H1 (cell line): ENCODE measurements around the gene TLE2. TPM values are rescaled to one million over a fixed set of nuclear protein-coding genes. Genes with fewer than 3 reads are reported as not detected.

Source experiments
- CTCF ChIA-PET: fragments of 300-600 bp; sonication (Branson Sonifier 250); formaldehyde crosslinking; loops from one replicate; lab custom pipeline; 2021; ENCODE audit not compliant: partially characterized antibody; lab: Charles Lee
- POLR2A ChIA-PET: fragments of 300-600 bp; sonication (Branson Sonifier 250); formaldehyde crosslinking; loops from one replicate; lab custom pipeline; 2021; ENCODE audit warnings: inconsistent platforms; ENCODE audit not compliant: partially characterized antibody; lab: Charles Lee
- DNase-seq, 2 experiments: peaks; one replicate each; pipeline versions ENCODE4 v3.0.0 to v3.0.0-alpha.2; 2010 to 2022; ENCODE audit warnings: low spot score in 2 of 2, low read depth in 1 of 2, mixed read lengths in 1 of 2
- FAIRE-seq: peaks from 2 replicates; lab custom pipeline; 2011; peaks lifted over from hg19 to GRCh38; lab: Jason Lieb, UNC
- H2AFZ ChIP-seq: 2 replicates; pipeline ENCODE4 v1.8.1; 2012; ENCODE audit warnings: low read length, inconsistent platforms
- H2AK5ac ChIP-seq: 2 replicates; pipeline ENCODE4 v1.6.1; 2013; ENCODE audit warnings: low read depth, low read length
- H2BK120ac ChIP-seq: replicated peaks from 2 replicates; pipeline ENCODE3; 2013; ENCODE audit warnings: low read depth, low read length, inconsistent platforms
- H2BK12ac ChIP-seq: 2 replicates; pipeline ENCODE4 v1.6.1; 2013; ENCODE audit warnings: low read depth, low read length
- H2BK15ac ChIP-seq: 2 replicates; pipeline ENCODE4 v1.6.1; 2013; ENCODE audit warnings: low read length
- H2BK20ac ChIP-seq: 2 replicates; pipeline ENCODE4 v1.6.1; 2013; ENCODE audit warnings: low read length
- H2BK5ac ChIP-seq: 2 replicates; pipeline ENCODE4 v1.6.1; 2013; ENCODE audit warnings: low read depth, low read length
- H3K14ac ChIP-seq: 2 replicates; pipeline ENCODE4 v1.6.1; 2013; ENCODE audit warnings: inconsistent platforms; ENCODE audit not compliant: insufficient read length
- H3K18ac ChIP-seq: 2 replicates; pipeline ENCODE4 v1.6.1; 2013; ENCODE audit warnings: low read length; ENCODE audit errors: extremely low read depth
- H3K23ac ChIP-seq: 2 replicates; pipeline ENCODE4 v1.6.1; 2013; ENCODE audit warnings: inconsistent platforms; ENCODE audit not compliant: insufficient read length
- H3K23me2 ChIP-seq: 2 replicates; pipeline ENCODE4 v1.6.1; 2013; ENCODE audit warnings: low read depth, low read length
- H3K27ac ChIP-seq: 2 replicates; pipeline ENCODE4 v1.6.1; 2011; ENCODE audit warnings: low read depth, low read length, inconsistent platforms
- H3K27me3 ChIP-seq, 4 experiments: replicated peaks in 1 of 4; 1 replicate in 1 of 4; 2 replicates in 3 of 4; pipeline versions ENCODE4 v1.6.1 to v1.8.1; 2011 to 2013; ENCODE audit warnings: low read length in 3 of 4, mild to moderate bottlenecking in 3 of 4, inconsistent platforms in 2 of 4, mixed read lengths in 2 of 4, moderate library complexity in 1 of 4; ENCODE audit not compliant: control insufficient read depth in 3 of 4, insufficient read depth in 3 of 4; ENCODE audit errors: extremely low read depth in 1 of 4
- H3K36me3 ChIP-seq, 4 experiments: 2 replicates each; pipeline versions ENCODE4 v1.6.1 to v1.8.1; 2011 to 2013; ENCODE audit warnings: mild to moderate bottlenecking in 4 of 4, low read length in 3 of 4, moderate library complexity in 2 of 4, control low read depth in 1 of 4, inconsistent platforms in 1 of 4; ENCODE audit not compliant: insufficient read depth in 4 of 4, control insufficient read depth in 2 of 4
- H3K4ac ChIP-seq: replicated peaks from 2 replicates; pipeline ENCODE3; 2013; ENCODE audit warnings: low read length, low read depth, mixed read lengths, inconsistent platforms; ENCODE audit not compliant: insufficient read length
- H3K4me1 ChIP-seq, 4 experiments: replicated peaks in 1 of 4; 1 replicate in 1 of 4; 2 replicates in 3 of 4; pipeline versions ENCODE4 v1.6.1 to v1.8.1; 2011 to 2013; ENCODE audit warnings: low read length in 3 of 4, inconsistent platforms in 2 of 4, mixed read lengths in 1 of 4; ENCODE audit not compliant: insufficient read depth in 4 of 4, control insufficient read depth in 3 of 4
- H3K4me2 ChIP-seq, 2 experiments: 2 replicates each; pipeline versions ENCODE4 v1.6.1 to v1.8.1; 2011 to 2013; ENCODE audit warnings: low read depth in 2 of 2, low read length in 2 of 2, control low read depth in 1 of 2, inconsistent platforms in 1 of 2, mild to moderate bottlenecking in 1 of 2; ENCODE audit not compliant: insufficient read depth in 1 of 2
- H3K4me3 ChIP-seq, 4 experiments: fragments of 200-600, 300-600 bp in 1 of 4; sonication (generic), shearing (Covaris generic), sonication (Bioruptor Twin) in 1 of 4; 2 replicates each; pipeline versions ENCODE4 v1.5.1 to v1.8.1; 2011 to 2016; ENCODE audit warnings: low read length in 4 of 4, low read depth in 3 of 4, control low read depth in 2 of 4, inconsistent platforms in 2 of 4, mild to moderate bottlenecking in 2 of 4, mixed read lengths in 1 of 4, moderate library complexity in 1 of 4; ENCODE audit not compliant: insufficient read depth in 2 of 4; ENCODE audit errors: extremely low read depth in 1 of 4
- H3K56ac ChIP-seq: replicated peaks from 2 replicates; pipeline ENCODE3; 2013; ENCODE audit warnings: low read depth, mild to moderate bottlenecking, mixed read lengths, low read length, inconsistent platforms; ENCODE audit not compliant: insufficient read length
- H3K79me1 ChIP-seq: 2 replicates; pipeline ENCODE4 v1.6.1; 2013; ENCODE audit warnings: low read depth, low read length, control low read depth
- H3K79me2 ChIP-seq, 2 experiments: 2 replicates each; pipeline versions ENCODE4 v1.6.1 to v1.8.1; 2012 to 2013; ENCODE audit warnings: low read length in 2 of 2, mild to moderate bottlenecking in 2 of 2, inconsistent platforms in 1 of 2; ENCODE audit not compliant: insufficient read depth in 2 of 2, control insufficient read depth in 1 of 2
- H3K9ac ChIP-seq, 4 experiments: replicated peaks in 1 of 4; 1 replicate in 1 of 4; 2 replicates in 3 of 4; pipeline versions ENCODE4 v1.6.1 to v1.8.1; 2011 to 2013; ENCODE audit warnings: low read depth in 3 of 4, low read length in 3 of 4, control low read depth in 2 of 4, mild to moderate bottlenecking in 2 of 4, moderate library complexity in 2 of 4, inconsistent platforms in 1 of 4; ENCODE audit errors: extremely low read depth in 1 of 4
- H3K9me3 ChIP-seq, 2 experiments: 2 replicates each; pipeline versions ENCODE4 v1.6.1 to v1.8.1; 2012 to 2013; ENCODE audit warnings: mild to moderate bottlenecking in 2 of 2, moderate library complexity in 2 of 2, control low read depth in 1 of 2, inconsistent platforms in 1 of 2, low read depth in 1 of 2, low read length in 1 of 2, mixed read lengths in 1 of 2; ENCODE audit not compliant: insufficient read depth in 2 of 2
- H4K20me1 ChIP-seq, 2 experiments: replicated peaks in 1 of 2; 2 replicates each; pipeline versions ENCODE3 to v1.8.1; 2011 to 2013; ENCODE audit warnings: inconsistent platforms in 2 of 2, low read length in 2 of 2, mild to moderate bottlenecking in 1 of 2; ENCODE audit not compliant: insufficient read depth in 2 of 2, control insufficient read depth in 1 of 2
- H4K5ac ChIP-seq: 2 replicates; pipeline ENCODE4 v1.6.1; 2013; ENCODE audit warnings: low read length, low read depth, mixed read lengths, inconsistent platforms; ENCODE audit not compliant: insufficient read length
- H4K8ac ChIP-seq: 2 replicates; pipeline ENCODE4 v1.8.0; 2013; ENCODE audit warnings: mild to moderate bottlenecking, moderate library complexity, low read length, inconsistent platforms; ENCODE audit not compliant: insufficient read depth; ENCODE audit errors: extremely low read depth
- H4K91ac ChIP-seq: replicated peaks from 2 replicates; pipeline ENCODE3; 2013; ENCODE audit warnings: low read length, mixed read lengths, inconsistent platforms; ENCODE audit not compliant: insufficient read length
- CBX5 ChIP-seq: fragments of 300-800, 300-1000 bp; sonication (generic); IDR thresholded peaks from 2 replicates; pipeline ENCODE4 v1.7.1; 2016; ENCODE audit warnings: antibody characterized with exemption, low read length, low read depth
- HDAC2 ChIP-seq, 2 experiments: fragments of 300-600 bp in 1 of 2; sonication (generic) in 1 of 2; IDR thresholded peaks; 2 replicates each; pipeline ENCODE4 v1.6.1; 2011 to 2012; ENCODE audit warnings: low read depth in 2 of 2, low read length in 2 of 2, mild to moderate bottlenecking in 2 of 2, moderate library complexity in 2 of 2, borderline replicate concordance in 1 of 2, inconsistent platforms in 1 of 2
- NANOG ChIP-seq: IDR thresholded peaks from 2 replicates; pipeline ENCODE4 v1.6.1; 2011; ENCODE audit warnings: low read length, low read depth, mild to moderate bottlenecking, inconsistent platforms; ENCODE audit not compliant: insufficient read depth, poor library complexity, severe bottlenecking
- RNF2 ChIP-seq: fragments of 200-900, 300-1000 bp; sonication (generic); IDR thresholded peaks from 2 replicates; pipeline ENCODE4 v1.7.1; 2016; ENCODE audit warnings: borderline replicate concordance, low read depth, mild to moderate bottlenecking, antibody characterized with exemption, low read length; ENCODE audit not compliant: poor library complexity, severe bottlenecking; ENCODE audit errors: missing control alignments
- TEAD4 ChIP-seq: IDR thresholded peaks from 2 replicates; pipeline ENCODE4 v1.6.1; 2012; ENCODE audit warnings: low read depth, low read length, inconsistent platforms, mixed read lengths
- WGBS, 2 experiments: shearing (Covaris generic) in 1 of 2; methylation state at CpG; one replicate each; pipeline versions ENCODE4 v1.1.6 to v1.1.7; 2013 to 2015; ENCODE audit warnings: low lambda C conversion rate in 2 of 2, mixed read lengths in 2 of 2, inconsistent platforms in 1 of 2, low coverage in 1 of 2, missing lambda C conversion rate in 1 of 2; ENCODE audit not compliant: insufficient replicate concordance in 2 of 2, insufficient coverage in 1 of 2, insufficient read length in 1 of 2; ENCODE audit errors: extremely low coverage in 1 of 2, missing lambda C conversion rate in 1 of 2; 5-methylcytosine and 5-hydroxymethylcytosine counted together
- polyA plus RNA-seq, 7 experiments: library from polyadenylated mRNA; depleted of rRNA in 3 of 7; stranded (reverse) in 5 of 7; unstranded in 2 of 7; fragments of >200 nt in 5 of 7; fragments of 200-250 nt in 2 of 7; gene quantifications; 1 replicate in 5 of 7; 2 replicates in 1 of 7; 4 replicates in 1 of 7; pipeline versions ENCODE4 v1.2.1 to v1.2.3, GENCODE V29; 2011 to 2013; ENCODE audit warnings: missing spikeins in 2 of 7, mixed read lengths in 2 of 7
- total RNA-seq: library from RNA; stranded (reverse); fragmentation: NEBNext Ultra II Directional; extraction: Animal tissue kit (Norgen Biotek cat#: 25700); gene quantifications from 2 replicates; pipeline ENCODE4 v1.2.1, GENCODE V29; 2021

The TLE2 gene
- total and polyA plus RNA-seq, 2 of the 8 experiments (the other 6 are each of a cell fraction or from before 2014, with no cell fraction given): 8.0 to 11.5 TPM

- ChIA-PET CTCF (interaction anchor here (0.6 to 1.7 kb wide), 4 partner anchors 10 to 94 kb away, joined by 3 to 6 read pairs (median 4); no protein-coding TSS in a partner anchor), POLR2A (interaction anchor here (0.6 to 1.6 kb wide), 7 partner anchors 10 to 115 kb away, joined by 3 to 4 read pairs (median 3); no protein-coding TSS in a partner anchor)
- Histone ChIP-seq H3K4me2 (no peak overlapping the region), H3K14ac (no peak overlapping the region), H4K5ac (no peak overlapping the region), H3K23me2 (peaks cover 2% of the 10 kb centered on the region; the same call in 1 of the 2 replicates), H3K79me1 (no peaks in the 10 kb centered on the region), H3K9me3 (no peaks in the 10 kb centered on the region), H3K27me3 (peaks cover 0 to 3% (median 0%) of the 10 kb centered on the region in 4 experiments; a peak in 1 of 7 replicates), H4K20me1 (no peaks in the 10 kb centered on the region), H3K23ac (no peak overlapping the region), H2BK5ac (no peak overlapping the region), H2AFZ (no peak overlapping the region), H2BK120ac (no peak overlapping the region), H3K79me2 (no peaks in the 10 kb centered on the region), H2BK12ac (no peak overlapping the region), H3K4me1 (peaks cover 0 to 4% (median 1%) of the 10 kb centered on the region in 4 experiments; a peak in 2 of 7 replicates), H4K8ac (no peak overlapping the region; the same call in 1 of the 2 replicates), H2BK15ac (no peak overlapping the region), H3K9ac (no peak overlapping the region), H3K18ac (no peak overlapping the region), H3K27ac (no peak overlapping the region), H3K4me3 (no peak overlapping the region), H2AK5ac (no peak overlapping the region), H4K91ac (no peak overlapping the region), H3K36me3 (no peaks in the 10 kb centered on the region), H3K4ac (no peak overlapping the region), H3K56ac (no peak overlapping the region), H2BK20ac (no peak overlapping the region)
- no peak for TF ChIP-seq HDAC2 (IDR thresholded peaks at IDR 0.05; ENCODE audit: borderline replicate concordance in 1 of 2, low read depth in 2 of 2, low read length in 2 of 2)
- no peak for TF ChIP-seq TEAD4
- no peak for TF ChIP-seq NANOG
- no peak for TF ChIP-seq CBX5
- no peak for TF ChIP-seq RNF2
- 75% methylated on average over 13 of the region's 15 CpGs; no CpG with 5 or more reads in 1 of the 2 experiments for WGBS, 2 experiments
- DNase-seq (no peak), FAIRE-seq (no peak)
These were observed 36.7 kb upstream of the TLE2 start for GRCh38 chr19:3065675-3066357.
